WI38 (cell line): Measurements from ENCODE around the gene NFIC.

Experiments used
- H3K4me3 ChIP-seq: 2 replicates; pipeline ENCODE4 v1.5.1; 2011; ENCODE audit warnings: low read depth, mild to moderate bottlenecking, control low read depth, low read length
- CTCF ChIP-seq: IDR thresholded peaks from 2 replicates; pipeline ENCODE4 v1.5.1; 2012; ENCODE audit warnings: low read depth, mild to moderate bottlenecking, control low read depth, low read length

NFIC gene

GRCh38 chr19:3362217-3362906 is 4.0 kb upstream of the NFIC start:
- H3K4me3 ChIP-seq, result no peak overlapping the region
- no peak for TF ChIP-seq CTCF

GRCh38 chr19:3363841-3364500 is 2.4 kb upstream of the NFIC start:
- H3K4me3 ChIP-seq, result no peak overlapping the region
- no peak for TF ChIP-seq CTCF

GRCh38 chr19:3364501-3364858 is 1.9 kb upstream of the NFIC start:
- H3K4me3 ChIP-seq, result no peak overlapping the region
- no peak for TF ChIP-seq CTCF

- H3K4me3 ChIP-seq, result peak overlapping the region; percentile 87
These were observed 1.1 kb upstream of the NFIC start for GRCh38 chr19:3365093-3365835.

GRCh38 chr19:3366753-3367627 is 607 bp downstream of the NFIC start:
- no peak for TF ChIP-seq CTCF
- peak overlapping the region; percentile 87 for H3K4me3 ChIP-seq

More at GRCh38 chr19:3365093-3365835, 1.1 kb upstream of the NFIC start:
- TF ChIP-seq CTCF, result no peak

- no peak for TF ChIP-seq CTCF
- peak overlapping the region; percentile 87 for H3K4me3 ChIP-seq
These were observed 1.5 kb downstream of the NFIC start for GRCh38 chr19:3367628-3368440.
